GM19397 (cell line): ENCODE data around the gene SYNGAP1.
A peak's percentile ranks its signal among the peaks of the same experiment; 100 is the strongest.

ENCODE experiments used
- ATAC-seq: cut with Tn5 transposase; IDR thresholded peaks from one replicate; pipeline ENCODE4 v1.9.1; 2021; ENCODE audit warnings: mild to moderate bottlenecking, moderate library complexity; ENCODE audit not compliant: unreplicated experiment

SYNGAP1 gene

GRCh38 chr6:33434961-33435360, 15.1 kb downstream of the SYNGAP1 start:
- no peak for ATAC-seq

GRCh38 chr6:33437666-33438065, 17.8 kb downstream of the SYNGAP1 start:
- ATAC-seq = no peak

GRCh38 chr6:33438978-33439594, 19.2 kb downstream of the SYNGAP1 start:
- ATAC-seq = no peak

- no peak for ATAC-seq
Measured at GRCh38 chr6:33439956-33440648, 20.2 kb downstream of the SYNGAP1 start.

GRCh38 chr6:33440649-33441309, 20.9 kb downstream of the SYNGAP1 start:
- ATAC-seq = no peak

- ATAC-seq = no peak
Measured at GRCh38 chr6:33441457-33441856, 21.6 kb downstream of the SYNGAP1 start.

- ATAC-seq = no peak
Measured at GRCh38 chr6:33442283-33442682, 22.4 kb downstream of the SYNGAP1 start.

GRCh38 chr6:33443025-33443424, 23.2 kb downstream of the SYNGAP1 start:
- no peak for ATAC-seq

GRCh38 chr6:33443619-33444504, 24.0 kb downstream of the SYNGAP1 start:
- no peak for ATAC-seq

GRCh38 chr6:33445119-33445603, 25.3 kb downstream of the SYNGAP1 start:
- ATAC-seq = no peak

GRCh38 chr6:33446356-33446755, 26.5 kb downstream of the SYNGAP1 start:
- no peak for ATAC-seq

- ATAC-seq = no peak
Measured at GRCh38 chr6:33450434-33450833, 30.6 kb downstream of the SYNGAP1 start.

GRCh38 chr6:33451606-33452005, 31.7 kb downstream of the SYNGAP1 start:
- ATAC-seq = no peak

GRCh38 chr6:33452496-33452895, 32.6 kb downstream of the SYNGAP1 start:
- ATAC-seq = no peak

GRCh38 chr6:33453393-33454008, 33.6 kb downstream of the SYNGAP1 start:
- ATAC-seq = no peak

GRCh38 chr6:33454009-33454946, 34.4 kb downstream of the SYNGAP1 start, which contains the start of gene ZBTB9:
TSS of gene ZBTB9 (plus strand) at chr6:33454576. CDS start at chr6:33455101, 525 bp downstream.
- peak; percentile 98 for ATAC-seq

- no peak for ATAC-seq
Measured at GRCh38 chr6:33455051-33455450, 35.2 kb downstream of the SYNGAP1 start.

GRCh38 chr6:33456156-33456555, 36.3 kb downstream of the SYNGAP1 start:
- ATAC-seq = no peak

- no peak for ATAC-seq
Measured at GRCh38 chr6:33458676-33459075, 38.8 kb downstream of the SYNGAP1 start.
